HG03432 (cell line): Measurements from ENCODE around the gene CRYGN.
A peak's percentile ranks its signal among the peaks of the same experiment; 100 is the strongest.

Experiments
- ATAC-seq: cut with Tn5 transposase; IDR thresholded peaks from one replicate; pipeline ENCODE4 v1.9.1; 2021; ENCODE audit warnings: mild to moderate bottlenecking, moderate library complexity; ENCODE audit not compliant: unreplicated experiment

CRYGN gene, protein sequence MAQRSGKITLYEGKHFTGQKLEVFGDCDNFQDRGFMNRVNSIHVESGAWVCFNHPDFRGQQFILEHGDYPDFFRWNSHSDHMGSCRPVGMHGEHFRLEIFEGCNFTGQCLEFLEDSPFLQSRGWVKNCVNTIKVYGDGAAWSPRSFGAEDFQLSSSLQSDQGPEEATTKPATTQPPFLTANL

DNA sequence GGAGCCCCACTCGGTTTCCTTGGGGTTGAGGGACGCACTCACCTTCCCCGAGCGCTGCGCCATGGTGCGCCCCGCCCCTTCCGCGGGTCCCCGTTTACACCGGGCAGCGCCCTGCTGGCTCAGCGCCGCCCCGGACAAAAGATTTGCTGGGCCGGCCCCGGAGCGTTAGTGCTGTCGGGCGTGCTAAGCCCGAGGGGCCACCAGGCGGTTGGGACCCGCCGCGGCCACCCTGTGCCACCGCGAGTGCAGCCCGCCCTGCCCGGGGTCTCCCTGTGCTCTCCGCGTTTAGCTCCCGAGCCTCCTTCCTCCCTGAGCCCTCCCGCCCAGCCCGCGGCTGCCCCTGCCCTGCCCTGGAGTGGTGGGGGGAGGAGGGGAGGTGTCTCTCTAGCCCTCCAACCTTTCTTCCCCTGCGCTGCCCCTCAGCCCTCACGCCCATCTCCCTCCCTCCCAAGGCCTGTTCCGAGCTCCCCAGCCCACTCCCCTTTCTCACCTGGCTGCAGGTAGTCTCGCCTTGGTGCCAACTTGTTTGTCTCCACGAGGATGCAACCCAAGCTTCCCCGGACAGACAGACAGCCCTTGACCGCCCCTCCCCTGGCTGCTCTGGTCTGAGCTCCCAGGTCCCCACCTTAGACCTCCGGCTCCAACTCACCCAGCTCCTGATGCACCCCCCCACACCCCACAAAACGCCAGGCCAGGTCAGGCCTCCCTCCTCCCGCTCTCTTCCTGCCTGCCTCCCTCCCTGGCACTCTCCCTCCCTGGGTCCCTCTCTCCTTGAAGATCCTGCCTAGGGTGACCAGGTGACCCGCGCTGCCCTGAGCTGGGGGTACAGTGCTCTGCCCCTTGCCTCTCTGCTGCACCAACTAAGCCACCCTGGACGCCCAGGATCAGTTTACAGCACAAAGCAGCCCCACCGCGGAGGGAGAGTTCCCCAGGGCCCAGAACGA, at the start of gene CRYGN:
TSS of gene CRYGN (minus strand) at position 287 of the 944 bp plus-strand sequence. CDS start at position 63, 224 bp downstream.
- ATAC-seq, result no peak

GRCh38 chr7:151489498-151489897, 49.6 kb upstream of the CRYGN start:
- ATAC-seq, result no peak

DNA sequence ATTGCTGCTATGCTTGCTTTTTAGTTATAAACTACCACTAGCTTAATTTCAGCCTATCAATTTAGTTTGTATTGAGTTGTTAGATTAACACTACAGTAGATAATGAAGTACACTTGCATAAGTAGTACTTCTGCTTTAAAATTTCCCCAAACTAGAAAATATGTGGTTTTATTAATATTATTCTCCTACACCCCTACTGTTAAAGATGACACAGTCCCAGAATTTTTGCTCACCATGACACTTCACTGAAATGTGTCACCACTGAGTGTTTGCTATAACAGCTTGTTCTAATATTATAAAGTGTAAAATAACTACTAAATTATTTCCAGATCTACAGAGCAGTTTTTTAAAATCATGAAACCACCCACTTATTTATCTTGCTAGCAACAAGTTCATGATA, 48.2 kb upstream of the CRYGN start:
- ATAC-seq, result no peak

DNA sequence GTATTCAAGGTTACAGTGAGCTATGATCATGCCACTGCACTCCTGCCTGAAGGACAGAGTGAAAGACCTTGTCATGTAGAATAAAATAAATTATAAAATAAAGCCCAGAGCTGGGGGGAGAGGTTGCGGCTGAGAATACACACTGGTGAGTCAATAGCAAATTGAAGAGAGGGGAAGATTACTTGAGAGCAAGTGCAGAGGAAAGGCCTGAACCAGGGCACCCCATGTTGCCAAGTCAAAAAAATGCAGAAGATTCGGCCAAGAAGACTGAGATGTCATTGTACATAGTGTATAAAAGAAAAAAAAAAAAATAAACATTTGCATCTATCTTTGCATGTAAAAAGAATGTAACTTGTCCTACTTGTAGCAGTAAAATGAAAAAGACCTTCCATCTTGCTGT, 47.3 kb upstream of the CRYGN start:
- no peak for ATAC-seq

- ATAC-seq, result no peak
Measured at GRCh38 chr7:151486074-151486473, 46.1 kb upstream of the CRYGN start.

- ATAC-seq, result no peak
Measured at GRCh38 chr7:151484971-151485707, 45.2 kb upstream of the CRYGN start.

- ATAC-seq, result no peak
Measured at GRCh38 chr7:151483711-151483983, 43.7 kb upstream of the CRYGN start.

DNA sequence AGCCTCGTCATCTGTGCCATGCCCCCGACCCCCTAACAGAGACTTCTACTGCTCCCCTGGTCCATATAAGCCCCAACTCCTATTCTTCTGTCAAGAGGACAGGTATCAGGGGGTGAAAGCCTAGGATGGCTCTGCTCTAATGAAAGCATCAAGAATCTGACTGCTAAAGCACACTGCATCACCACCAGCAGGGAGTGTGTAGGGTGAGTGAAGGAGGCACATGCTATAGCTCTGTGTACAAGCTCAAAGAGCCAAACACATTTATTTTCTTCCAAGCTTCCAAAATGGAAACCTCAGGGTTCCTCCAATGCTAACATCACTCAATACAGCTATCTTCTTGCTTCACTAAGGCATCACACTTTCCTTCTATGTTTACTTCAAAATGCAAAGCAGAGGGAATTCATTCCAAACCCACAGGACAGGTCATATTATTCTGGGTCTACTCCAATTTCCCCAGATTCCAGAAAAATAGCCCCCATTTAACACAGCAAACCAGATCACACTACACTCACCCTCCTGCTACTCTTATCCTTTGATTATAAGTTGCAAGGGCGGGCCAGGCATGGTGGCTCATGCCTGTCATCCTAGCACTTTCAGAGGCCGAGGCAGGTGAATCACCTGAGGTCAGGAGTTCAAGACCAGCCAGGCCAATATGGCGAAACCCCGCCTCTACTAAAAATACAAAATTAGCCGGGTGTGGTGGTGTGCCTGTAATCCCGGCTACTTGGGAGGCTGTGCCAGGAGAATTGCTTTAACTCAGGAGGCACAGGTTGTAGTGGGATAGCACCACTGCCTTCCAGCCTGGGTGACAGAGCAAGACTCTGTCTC, 43.2 kb upstream of the CRYGN start:
- no peak for ATAC-seq

GRCh38 chr7:151481650-151482505, 41.9 kb upstream of the CRYGN start:
- peak; percentile 49 for ATAC-seq

DNA sequence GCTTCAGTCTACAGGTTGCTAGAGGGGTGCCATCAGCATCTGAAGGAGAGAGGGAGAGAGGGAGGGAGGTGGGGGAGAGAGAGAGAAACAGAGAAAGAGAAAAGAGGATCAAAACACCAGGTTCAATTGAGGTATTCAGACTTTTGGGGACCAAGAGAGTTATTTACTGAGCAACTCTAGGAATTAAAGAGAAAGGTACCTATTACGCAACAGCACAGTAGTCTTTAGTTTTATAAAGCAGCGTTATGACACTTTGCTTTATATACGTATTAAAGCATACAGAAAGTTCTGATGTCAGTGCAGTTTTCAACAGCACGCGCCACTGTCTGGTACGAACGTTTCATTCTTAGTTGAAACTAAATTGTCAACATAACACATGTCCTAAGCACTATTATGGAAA, 37.9 kb upstream of the CRYGN start:
- ATAC-seq, result no peak

DNA sequence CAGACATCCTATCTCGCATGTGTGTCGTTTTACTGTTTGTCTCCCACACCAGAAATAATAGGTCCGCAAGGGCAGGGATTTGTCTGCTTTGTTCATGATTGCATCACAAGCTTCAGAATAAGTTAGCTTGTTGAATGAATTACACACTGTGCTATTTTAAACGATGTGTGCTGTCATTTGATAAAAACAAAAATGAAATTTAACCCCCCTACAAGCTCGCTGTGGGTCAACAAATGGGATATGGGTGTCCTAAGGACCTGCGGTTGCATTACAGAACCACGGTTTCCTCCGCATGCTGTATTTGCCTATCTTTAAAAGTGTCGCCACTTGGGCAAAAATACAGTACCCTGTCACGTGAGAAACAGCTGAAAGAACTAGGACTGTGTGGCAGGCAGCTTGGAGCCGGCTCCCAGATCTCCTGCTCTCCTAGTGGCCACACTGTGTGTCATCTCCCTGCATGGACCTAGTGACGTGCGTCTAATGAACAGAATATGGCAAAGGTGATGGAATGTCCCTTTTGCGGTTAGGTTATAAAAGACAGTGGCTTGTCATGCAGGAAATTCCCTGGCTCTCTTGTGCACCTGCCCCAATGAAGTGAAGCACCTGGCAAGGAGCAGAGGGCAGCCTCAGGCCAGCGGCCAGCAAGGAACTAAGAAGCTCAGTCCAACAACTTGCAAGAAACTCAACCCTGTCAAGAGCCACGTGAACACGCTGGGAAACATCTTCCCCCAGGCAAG, 32.9 kb upstream of the CRYGN start:
- ATAC-seq, result peak; percentile 47

GRCh38 chr7:151470711-151471110, 30.8 kb upstream of the CRYGN start:
- no peak for ATAC-seq

DNA sequence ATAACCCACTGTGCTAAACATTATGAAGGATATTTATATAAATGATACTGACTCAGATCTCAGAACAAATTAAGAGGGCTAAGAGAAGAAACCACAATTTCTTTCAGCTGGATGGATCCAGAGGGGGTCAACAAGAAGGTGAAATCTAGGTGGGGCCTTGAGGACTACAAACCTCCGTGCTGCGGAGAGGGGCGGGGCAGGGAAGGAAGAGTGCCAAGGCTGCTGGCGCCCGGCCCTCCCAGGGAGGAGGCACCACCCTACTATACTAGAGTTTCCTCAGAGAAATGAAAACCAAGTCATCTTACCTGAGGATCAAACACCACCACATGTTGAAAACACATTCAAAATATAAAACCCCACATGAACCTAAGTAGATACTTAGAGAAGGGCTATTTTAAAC, 29.3 kb upstream of the CRYGN start:
- ATAC-seq, result no peak

- ATAC-seq, result no peak
Measured at GRCh38 chr7:151468217-151469018, 28.5 kb upstream of the CRYGN start.

DNA sequence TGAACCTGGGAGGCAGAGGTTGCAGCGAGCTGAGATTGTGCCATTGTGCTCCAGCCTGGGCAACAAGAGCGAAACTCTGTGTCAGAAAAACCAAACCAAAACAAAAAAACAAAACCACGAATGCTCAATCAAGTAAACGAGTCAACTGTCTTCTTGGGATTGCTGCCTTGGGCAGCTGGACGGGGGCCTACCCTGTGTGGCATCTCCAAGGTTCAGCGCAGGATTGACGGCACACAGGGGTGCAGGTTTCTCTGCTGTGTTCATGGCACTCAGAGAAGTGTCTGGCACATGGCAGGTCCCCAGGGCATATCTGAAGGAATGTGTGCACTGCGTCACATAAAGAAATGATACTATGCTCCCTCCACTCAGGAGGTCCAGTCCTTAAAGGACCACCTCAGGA, 25.2 kb upstream of the CRYGN start:
- ATAC-seq, result no peak

DNA sequence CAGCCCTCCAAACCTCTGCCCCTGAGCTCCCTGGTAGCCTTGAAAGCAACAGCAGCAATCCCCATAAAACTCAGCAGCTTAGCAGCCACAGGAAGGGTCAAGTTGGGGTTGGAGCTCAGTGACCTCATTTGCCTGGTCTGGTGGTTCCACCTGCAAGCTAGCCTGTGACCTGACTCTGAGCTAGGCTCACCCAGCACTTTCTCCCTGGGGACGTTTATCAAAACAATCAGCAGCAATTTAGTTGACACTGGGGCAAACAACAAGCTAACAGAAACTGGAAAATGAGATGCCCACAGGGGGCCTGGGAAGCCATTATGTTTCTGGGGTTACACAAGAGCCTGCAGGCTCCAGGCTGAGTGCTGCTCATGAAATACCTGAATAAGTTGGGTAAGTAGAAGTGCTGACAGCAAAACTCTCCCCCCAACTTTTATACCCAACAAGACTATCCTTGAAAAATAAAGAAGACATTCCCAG, 22.4 kb upstream of the CRYGN start:
- ATAC-seq, result no peak

GRCh38 chr7:151461942-151462230, 21.9 kb upstream of the CRYGN start:
- ATAC-seq, result no peak

GRCh38 chr7:151461096-151461941, 21.4 kb upstream of the CRYGN start:
- ATAC-seq, result no peak
